Thyroid gland (tissue), 4 donors: ENCODE results near the gene DLG2. TPM values are rescaled to one million over a fixed set of nuclear protein-coding genes. Genes with fewer than 3 reads are reported as not detected.

ENCODE experiments used
- DNase-seq, 2 donors: peaks; one replicate each; pipeline ENCODE4 v3.0.0-alpha.2; 2019
- H3K27ac ChIP-seq, 3 donors: fragments of 200-600 bp; sonication (generic); 1 replicate in 2 of 3; 2 replicates in 1 of 3; pipeline ENCODE4 v1.5.1; 2016 to 2019; ENCODE audit warnings: mild to moderate bottlenecking in 1 of 3, moderate library complexity in 1 of 3
- H3K27me3 ChIP-seq: fragments of 200-600 bp; sonication (generic); one replicate; pipeline ENCODE4 v1.5.1; 2019
- H3K36me3 ChIP-seq, 2 donors: fragments of 200-600 bp; sonication (generic); one replicate each; pipeline ENCODE4 v1.5.1; 2016 to 2019
- H3K4me1 ChIP-seq, 2 donors: fragments of 200-600 bp; sonication (generic); one replicate each; pipeline ENCODE4 v1.5.1; 2017 to 2019
- H3K4me3 ChIP-seq, 3 donors: fragments of 200-600 bp; sonication (generic); replicated peaks in 1 of 3; 1 replicate in 2 of 3; 2 replicates in 1 of 3; pipeline ENCODE4 v1.5.1; 2016; ENCODE audit warnings: mild to moderate bottlenecking in 1 of 3
- H3K9me3 ChIP-seq: fragments of 200-600 bp; sonication (generic); one replicate; pipeline ENCODE4 v1.5.1; 2017
- CTCF ChIP-seq, 6 experiments: fragments of 200-600 bp in 3 of 6; fragments of 450-650 bp in 3 of 6; sonication (generic) in 3 of 6; IDR thresholded peaks; one replicate each; pipeline ENCODE4 v1.5.1; 2016 to 2019; ENCODE audit warnings: antibody characterized with exemption in 6 of 6, mild to moderate bottlenecking in 2 of 6, inconsistent platforms in 1 of 6, moderate library complexity in 1 of 6
- POLR2A ChIP-seq, 2 donors: fragments of 450-650 bp; IDR thresholded peaks; one replicate each; pipeline ENCODE4 v1.6.1; 2017; ENCODE audit warnings: antibody characterized with exemption in 2 of 2, mild to moderate bottlenecking in 2 of 2, moderate library complexity in 1 of 2
- WGBS, 2 donors: methylation state at CpG; one replicate each; pipeline ENCODE4 v1.1.5; 2017; 5-methylcytosine and 5-hydroxymethylcytosine counted together
- intact Hi-C: fragments of 100-400 bp; cut with DNase I; formaldehyde crosslinking; loops from one replicate; pipeline ENCODE4 v1.15.1; 2023
- total RNA-seq, 4 donors: library from RNA; depleted of rRNA; stranded (reverse); fragments of >200 nt; gene quantifications; one replicate each; pipeline ENCODE4 v1.2.3, GENCODE V29; 2016

Gene DLG2
- total RNA-seq, 4 donors from 2014 or later: 29.4 to 79.4 (median 42.4) TPM

GRCh38 chr11:83681906-83682610, 1945.1 kb downstream of the DLG2 start:
- no peaks in the 10 kb centered on the region for H3K27me3 ChIP-seq
- peak in 1 of 2 donors; percentile 34 for TF ChIP-seq POLR2A (IDR thresholded peaks at IDR 0.05)
- TF ChIP-seq CTCF (IDR thresholded peaks at IDR 0.05): no peak
- no peaks in the 10 kb centered on the region for H3K9me3 ChIP-seq
- H3K27ac ChIP-seq: peak overlapping the region; percentile 67 to 87 (median 84)
- 31 to 35% methylated on average over 10 of the region's 10 CpGs for WGBS, 2 donors
- intact Hi-C loops: no loop called here
- H3K4me1 ChIP-seq: peaks cover 5 to 11% of the 10 kb centered on the region in 2 donors
- no peaks in the 10 kb centered on the region for H3K36me3 ChIP-seq
- DNase-seq: peak; percentile 28 to 40
- peak overlapping the region in 2 of 3 donors; percentile 17 to 37 for H3K4me3 ChIP-seq

GRCh38 chr11:83681031-83681781, 1945.9 kb downstream of the DLG2 start:
- Histone ChIP-seq H3K27me3 (no peaks in the 10 kb centered on the region), H3K9me3 (no peaks in the 10 kb centered on the region), H3K27ac (peak overlapping the region; percentile 67 to 87 (median 84)), H3K4me1 (peaks cover 5 to 11% of the 10 kb centered on the region in 2 donors), H3K36me3 (no peaks in the 10 kb centered on the region), H3K4me3 (peak overlapping the region in 2 of 3 donors; percentile 17 to 37)
- DNase-seq: peak; percentile 17 to 28
- no peak for TF ChIP-seq CTCF (IDR thresholded peaks at IDR 0.05)
- TF ChIP-seq POLR2A (IDR thresholded peaks at IDR 0.05): peak in 1 of 2 donors; percentile 52
- intact Hi-C loops: no loop called here
- WGBS, 2 donors: 36 to 39% methylated on average over 15 of the region's 15 CpGs

- TF ChIP-seq POLR2A (IDR thresholded peaks at IDR 0.05) (no peak), CTCF (IDR thresholded peaks at IDR 0.05) (no peak)
- Histone ChIP-seq H3K27me3 (no peaks in the 10 kb centered on the region), H3K9me3 (no peaks in the 10 kb centered on the region), H3K4me1 (peaks cover 5 to 11% of the 10 kb centered on the region in 2 donors), H3K36me3 (no peaks in the 10 kb centered on the region), H3K4me3 (no peak overlapping the region), H3K27ac (peak overlapping the region in 2 of 3 donors; percentile 12 to 84)
- no peak for DNase-seq
- intact Hi-C loops: no loop called here
- WGBS, 2 donors: 57 to 70% methylated on average over 2 of the region's 2 CpGs
Measured at GRCh38 chr11:83680321-83680720, 1946.8 kb downstream of the DLG2 start.

GRCh38 chr11:83678831-83679584, 1948.1 kb downstream of the DLG2 start:
- Histone ChIP-seq H3K36me3 (no peaks in the 10 kb centered on the region), H3K27ac (no peak overlapping the region), H3K9me3 (no peaks in the 10 kb centered on the region), H3K27me3 (no peaks in the 10 kb centered on the region), H3K4me3 (no peak overlapping the region), H3K4me1 (peaks cover 11 to 13% of the 10 kb centered on the region in 2 donors)
- intact Hi-C loops: no loop called here
- whole genome bisulfite sequencing, 2 donors: 89 to 96% methylated on average over 5 of the region's 5 CpGs
- TF ChIP-seq CTCF (IDR thresholded peaks at IDR 0.05): no peak
- no peak for TF ChIP-seq POLR2A (IDR thresholded peaks at IDR 0.05)
- no peak for DNase-seq
